CD4-positive, CD25-positive, alpha-beta regulatory T cell (primary cell): Measurements from ENCODE around the gene PKNOX2. TPM values are rescaled to one million over a fixed set of nuclear protein-coding genes. Genes with fewer than 3 reads are reported as not detected.

Source experiments
- ATAC-seq, 2 donors: fragments of 150-1000 bp; cut with Tn5 transposase; one replicate each; pipeline ENCODE4 v1.10.0; 2021; ENCODE audit warnings: low read depth in 2 of 2, moderate number of reproducible peaks in 2 of 2, moderate library complexity in 1 of 2
- DNase-seq, 3 donors: peaks; one replicate each; pipeline versions ENCODE4 v3.0.0 to v3.0.0-alpha.2; 2012 to 2022; ENCODE audit warnings: mixed read lengths in 1 of 3
- H3K27ac ChIP-seq: one replicate; pipeline ENCODE4 v1.7.0; 2013; ENCODE audit warnings: mild to moderate bottlenecking, low read length; ENCODE audit not compliant: insufficient read depth, poor library complexity, severe bottlenecking
- H3K27me3 ChIP-seq: one replicate; pipeline ENCODE4 v1.7.0; 2013; ENCODE audit warnings: low read length; ENCODE audit not compliant: control insufficient read depth, insufficient read depth
- H3K36me3 ChIP-seq: one replicate; pipeline ENCODE4 v1.7.0; 2013; ENCODE audit warnings: mild to moderate bottlenecking, low read length, moderate library complexity; ENCODE audit not compliant: control insufficient read depth, insufficient read depth
- H3K4me1 ChIP-seq: 2 replicates; pipeline ENCODE4 v1.7.0; 2013; ENCODE audit warnings: mild to moderate bottlenecking, low read length; ENCODE audit not compliant: insufficient read depth, control insufficient read depth, poor library complexity, severe bottlenecking
- H3K4me3 ChIP-seq: one replicate; pipeline ENCODE4 v1.7.0; 2013; ENCODE audit warnings: low read depth, mild to moderate bottlenecking, low read length, moderate library complexity
- H3K9me3 ChIP-seq, 2 experiments: 1 replicate in 1 of 2; 2 replicates in 1 of 2; pipeline ENCODE4 v1.7.0; 2013; ENCODE audit warnings: low read length in 2 of 2, mild to moderate bottlenecking in 1 of 2, moderate library complexity in 1 of 2; ENCODE audit not compliant: control insufficient read depth in 2 of 2
- H3K27ac Mint-ChIP-seq, 3 donors: one replicate each; pipeline ENCODE4 v1.8.0; 2020 to 2022; ENCODE audit warnings: mild to moderate bottlenecking in 3 of 3, mixed read lengths in 3 of 3, moderate library complexity in 2 of 3
- H3K27me3 Mint-ChIP-seq: one replicate; pipeline ENCODE4 v1.8.0; 2022; ENCODE audit warnings: mild to moderate bottlenecking, mixed read lengths
- H3K36me3 Mint-ChIP-seq: one replicate; pipeline ENCODE4 v1.8.0; 2020; ENCODE audit warnings: mixed read lengths
- H3K4me1 Mint-ChIP-seq, 4 donors: one replicate each; pipeline ENCODE4 v1.8.0; 2020 to 2022; ENCODE audit warnings: mixed read lengths in 4 of 4, mild to moderate bottlenecking in 1 of 4
- H3K4me3 Mint-ChIP-seq, 4 donors: one replicate each; pipeline ENCODE4 v1.8.0; 2020 to 2022; ENCODE audit warnings: mild to moderate bottlenecking in 4 of 4, mixed read lengths in 4 of 4, moderate library complexity in 3 of 4
- H3K9me3 Mint-ChIP-seq, 7 donors: one replicate each; pipeline ENCODE4 v1.8.0; 2020 to 2022; ENCODE audit warnings: mixed read lengths in 7 of 7, mild to moderate bottlenecking in 3 of 7, moderate library complexity in 2 of 7
- polyA plus RNA-seq, 4 donors: library from polyadenylated mRNA; unstranded; fragments of 300-500 nt; fragmentation: Illumina TruSeq; gene quantifications; one replicate each; pipeline ENCODE4 v1.2.3, GENCODE V29; 2021
- total RNA-seq: library from RNA; stranded (reverse); gene quantifications from one replicate; pipeline ENCODE4 v1.2.3, GENCODE V29; 2022

Gene PKNOX2
- total and polyA plus RNA-seq, 5 donors from 2014 or later: not detected

DNA sequence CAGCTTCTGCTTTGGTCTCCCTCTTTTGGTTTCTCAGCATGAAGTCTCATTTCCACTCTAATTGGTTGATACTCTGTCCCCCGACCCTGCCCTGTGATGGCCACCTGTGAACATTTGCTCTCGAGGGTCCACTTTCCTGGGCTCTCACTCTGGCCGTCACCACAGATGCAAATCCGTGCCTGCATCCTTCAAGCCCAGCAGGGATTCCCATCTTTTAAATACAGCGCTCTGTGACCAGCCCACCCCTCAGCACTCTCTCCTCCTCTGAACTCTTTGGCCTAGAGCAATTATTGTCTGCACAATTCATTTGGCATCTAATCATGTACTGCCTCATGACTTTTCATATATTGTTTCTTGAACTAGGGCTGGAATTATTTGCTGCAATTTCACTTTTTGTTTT, 26.0 kb downstream of the PKNOX2 start:
- Mint-ChIP-seq H3K4me1 (no peaks in the 10 kb centered on the region), H3K27me3 (peaks cover 39% of the 10 kb centered on the region), H3K36me3 (no peaks in the 10 kb centered on the region), H3K4me3 (no peak overlapping the region), H3K9me3 (peaks cover 0 to 10% (median 0%) of the 10 kb centered on the region in 7 donors), H3K27ac (no peak overlapping the region)
- H3K27ac ChIP-seq: no peak overlapping the region
- peaks cover 0 to 8% of the 10 kb centered on the region in 2 experiments for H3K9me3 ChIP-seq
- peaks cover 14% of the 10 kb centered on the region for H3K27me3 ChIP-seq
- ATAC-seq: no peak
- H3K36me3 ChIP-seq: no peaks in the 10 kb centered on the region
- no peak overlapping the region for H3K4me3 ChIP-seq
- no peak for DNase-seq
- H3K4me1 ChIP-seq: no peaks in the 10 kb centered on the region

GRCh38 chr11:125192183-125192582, 27.6 kb downstream of the PKNOX2 start:
- H3K27me3 ChIP-seq: peaks cover 14% of the 10 kb centered on the region
- no peak for ATAC-seq
- peaks cover 27% of the 10 kb centered on the region for H3K27me3 Mint-ChIP-seq
- H3K4me1 ChIP-seq: no peaks in the 10 kb centered on the region
- no peak overlapping the region for H3K4me3 Mint-ChIP-seq
- no peaks in the 10 kb centered on the region for H3K36me3 ChIP-seq
- H3K4me3 ChIP-seq: no peak overlapping the region
- no peak for DNase-seq
- H3K9me3 Mint-ChIP-seq: peaks cover 0 to 10% (median 0%) of the 10 kb centered on the region in 7 donors
- no peaks in the 10 kb centered on the region for H3K4me1 Mint-ChIP-seq
- peaks cover 0 to 8% of the 10 kb centered on the region in 2 experiments for H3K9me3 ChIP-seq
- no peaks in the 10 kb centered on the region for H3K36me3 Mint-ChIP-seq
- no peak overlapping the region for H3K27ac ChIP-seq
- H3K27ac Mint-ChIP-seq: no peak overlapping the region

DNA sequence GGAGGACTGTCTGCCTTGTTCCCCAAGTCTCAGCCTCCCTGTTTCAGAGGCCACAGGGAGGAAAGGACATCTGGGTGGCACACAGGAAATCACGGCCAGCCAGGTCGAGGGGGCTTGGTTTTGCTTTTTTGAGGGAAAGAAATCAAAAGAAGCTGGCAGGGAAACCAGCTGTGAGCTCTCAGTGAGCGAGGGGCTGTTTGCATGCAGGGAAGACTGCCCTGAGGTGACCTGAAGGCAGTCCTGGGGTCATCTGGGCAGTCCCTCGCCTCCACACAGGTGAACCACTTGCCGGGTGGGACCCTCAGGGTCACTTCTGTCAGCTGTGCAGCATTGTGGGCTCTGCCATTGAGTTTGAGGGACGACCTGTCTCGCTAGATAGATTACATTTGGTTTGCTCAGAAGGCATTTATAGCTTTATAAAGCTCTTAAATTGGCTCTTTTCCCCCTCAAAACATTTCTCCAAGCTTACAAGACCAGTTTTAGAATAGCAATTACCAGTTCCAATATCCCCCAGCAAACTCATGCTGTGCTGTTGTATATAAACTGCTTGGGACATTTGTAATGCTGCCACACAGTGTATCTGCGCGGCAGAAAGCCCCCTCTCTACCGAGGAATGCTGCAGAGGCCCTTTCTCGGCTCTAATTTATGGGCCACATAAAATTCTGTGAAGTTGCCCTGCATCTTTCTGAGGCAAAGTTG, 28.3 kb downstream of the PKNOX2 start:
- ATAC-seq (no peak), DNase-seq (no peak)
- peaks cover 14% of the 10 kb centered on the region for H3K27me3 ChIP-seq
- H3K4me3 Mint-ChIP-seq: no peak overlapping the region
- peaks cover 0 to 8% of the 10 kb centered on the region in 2 experiments for H3K9me3 ChIP-seq
- no peak overlapping the region for H3K4me3 ChIP-seq
- peaks cover 0 to 10% (median 0%) of the 10 kb centered on the region in 7 donors for H3K9me3 Mint-ChIP-seq
- no peaks in the 10 kb centered on the region for H3K4me1 Mint-ChIP-seq
- H3K4me1 ChIP-seq: no peaks in the 10 kb centered on the region
- H3K27ac ChIP-seq: no peak overlapping the region
- H3K36me3 ChIP-seq: no peaks in the 10 kb centered on the region
- no peak overlapping the region for H3K27ac Mint-ChIP-seq
- H3K27me3 Mint-ChIP-seq: peaks cover 27% of the 10 kb centered on the region
- H3K36me3 Mint-ChIP-seq: no peaks in the 10 kb centered on the region

GRCh38 chr11:125193416-125193726, 28.8 kb downstream of the PKNOX2 start:
- H3K9me3 Mint-ChIP-seq: peaks cover 0 to 10% (median 0%) of the 10 kb centered on the region in 7 donors
- no peak overlapping the region for H3K4me3 Mint-ChIP-seq
- no peak overlapping the region for H3K27ac Mint-ChIP-seq
- Histone ChIP-seq H3K27ac (no peak overlapping the region), H3K27me3 (peaks cover 11% of the 10 kb centered on the region), H3K36me3 (no peaks in the 10 kb centered on the region), H3K9me3 (peaks cover 0 to 8% of the 10 kb centered on the region in 2 experiments), H3K4me1 (no peaks in the 10 kb centered on the region), H3K4me3 (no peak overlapping the region)
- H3K4me1 Mint-ChIP-seq: no peaks in the 10 kb centered on the region
- no peak for DNase-seq
- peaks cover 27% of the 10 kb centered on the region for H3K27me3 Mint-ChIP-seq
- no peak for ATAC-seq
- no peaks in the 10 kb centered on the region for H3K36me3 Mint-ChIP-seq

DNA sequence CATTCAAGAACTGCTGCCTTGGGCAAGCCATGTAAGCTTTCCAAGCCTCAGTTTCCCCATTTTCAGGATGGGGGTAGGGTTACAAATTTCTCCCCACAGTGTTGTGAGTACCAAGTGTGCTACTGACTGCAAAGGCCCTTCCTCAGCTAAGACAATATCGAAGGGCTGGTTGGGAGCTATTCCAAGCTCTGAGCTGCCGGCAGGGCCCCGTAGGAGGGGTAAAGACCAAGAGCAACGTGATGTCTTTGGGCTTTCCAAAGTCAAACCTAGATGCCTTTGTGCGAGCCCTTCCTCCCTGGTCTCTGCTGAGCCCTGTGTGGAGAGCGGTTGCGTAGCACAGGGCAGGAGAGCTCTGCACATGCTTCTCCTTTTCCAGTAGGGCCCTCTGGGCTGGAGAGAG, 29.3 kb downstream of the PKNOX2 start:
- no peak overlapping the region for H3K4me3 Mint-ChIP-seq
- H3K4me1 Mint-ChIP-seq: no peaks in the 10 kb centered on the region
- peaks cover 9% of the 10 kb centered on the region for H3K27me3 ChIP-seq
- H3K27ac Mint-ChIP-seq: no peak overlapping the region
- no peaks in the 10 kb centered on the region for H3K4me1 ChIP-seq
- H3K36me3 ChIP-seq: no peaks in the 10 kb centered on the region
- peaks cover 0 to 8% of the 10 kb centered on the region in 2 experiments for H3K9me3 ChIP-seq
- ATAC-seq: no peak
- peaks cover 27% of the 10 kb centered on the region for H3K27me3 Mint-ChIP-seq
- H3K4me3 ChIP-seq: no peak overlapping the region
- no peaks in the 10 kb centered on the region for H3K36me3 Mint-ChIP-seq
- H3K9me3 Mint-ChIP-seq: peaks cover 0 to 10% (median 0%) of the 10 kb centered on the region in 7 donors
- DNase-seq: no peak
- no peak overlapping the region for H3K27ac ChIP-seq

DNA sequence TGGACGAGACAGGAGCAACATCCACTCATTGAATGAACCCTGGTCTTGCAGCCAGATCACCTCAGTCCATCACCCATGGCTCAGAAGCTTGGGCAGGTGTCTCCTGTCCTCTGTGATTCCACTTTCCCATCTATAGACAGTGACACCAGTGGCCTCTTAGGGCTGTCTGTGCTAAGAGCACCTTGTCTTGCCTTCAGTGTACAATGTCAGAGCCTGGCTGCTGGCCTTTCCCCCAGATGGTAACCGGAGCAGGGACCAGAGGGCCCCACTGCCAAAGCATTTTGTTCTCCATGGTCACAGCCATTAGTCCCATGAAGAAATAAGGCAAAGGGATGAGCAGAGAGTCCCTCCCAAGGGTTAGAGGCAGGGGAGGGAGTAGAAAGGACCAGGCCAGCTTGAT, 35.4 kb downstream of the PKNOX2 start:
- no peak overlapping the region for H3K27ac ChIP-seq
- H3K4me3 ChIP-seq: no peak overlapping the region
- H3K36me3 Mint-ChIP-seq: no peaks in the 10 kb centered on the region
- ATAC-seq (no peak), DNase-seq (no peak)
- no peaks in the 10 kb centered on the region for H3K4me1 ChIP-seq
- H3K4me1 Mint-ChIP-seq: no peaks in the 10 kb centered on the region
- H3K27me3 Mint-ChIP-seq: peaks cover 6% of the 10 kb centered on the region
- no peaks in the 10 kb centered on the region for H3K27me3 ChIP-seq
- H3K27ac Mint-ChIP-seq: no peak overlapping the region
- no peak overlapping the region for H3K4me3 Mint-ChIP-seq
- H3K9me3 Mint-ChIP-seq: peaks cover 0 to under 1% (median 0%) of the 10 kb centered on the region in 7 donors
- no peaks in the 10 kb centered on the region for H3K9me3 ChIP-seq
- no peaks in the 10 kb centered on the region for H3K36me3 ChIP-seq

DNA sequence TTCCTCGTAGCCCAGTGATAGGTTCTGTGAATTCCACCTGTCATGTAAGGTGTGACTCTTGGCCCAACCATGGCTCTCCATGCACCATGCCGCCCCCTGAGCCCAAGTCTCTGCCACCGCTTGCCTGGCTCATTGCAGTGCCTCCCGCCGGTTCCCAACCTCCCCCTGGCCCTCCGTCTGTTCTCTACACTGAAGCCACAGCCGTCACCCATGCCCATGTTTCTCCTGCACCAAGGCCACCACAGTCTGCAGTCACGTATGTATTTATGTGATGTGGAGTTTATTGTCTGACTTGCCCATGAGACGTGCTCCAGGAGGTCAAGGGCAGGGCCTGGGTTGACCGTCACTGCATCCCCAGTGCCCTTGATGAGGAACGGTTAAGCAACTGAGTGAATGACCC, 35.9 kb downstream of the PKNOX2 start:
- H3K27me3 ChIP-seq: no peaks in the 10 kb centered on the region
- no peaks in the 10 kb centered on the region for H3K9me3 Mint-ChIP-seq
- H3K9me3 ChIP-seq: no peaks in the 10 kb centered on the region
- H3K27ac ChIP-seq: no peak overlapping the region
- H3K4me1 Mint-ChIP-seq: no peaks in the 10 kb centered on the region
- no peaks in the 10 kb centered on the region for H3K36me3 ChIP-seq
- no peak for DNase-seq
- no peaks in the 10 kb centered on the region for H3K4me1 ChIP-seq
- H3K36me3 Mint-ChIP-seq: no peaks in the 10 kb centered on the region
- H3K4me3 ChIP-seq: no peak overlapping the region
- no peak for ATAC-seq
- no peak overlapping the region for H3K4me3 Mint-ChIP-seq
- H3K27me3 Mint-ChIP-seq: peaks cover 6% of the 10 kb centered on the region
- no peak overlapping the region for H3K27ac Mint-ChIP-seq

DNA sequence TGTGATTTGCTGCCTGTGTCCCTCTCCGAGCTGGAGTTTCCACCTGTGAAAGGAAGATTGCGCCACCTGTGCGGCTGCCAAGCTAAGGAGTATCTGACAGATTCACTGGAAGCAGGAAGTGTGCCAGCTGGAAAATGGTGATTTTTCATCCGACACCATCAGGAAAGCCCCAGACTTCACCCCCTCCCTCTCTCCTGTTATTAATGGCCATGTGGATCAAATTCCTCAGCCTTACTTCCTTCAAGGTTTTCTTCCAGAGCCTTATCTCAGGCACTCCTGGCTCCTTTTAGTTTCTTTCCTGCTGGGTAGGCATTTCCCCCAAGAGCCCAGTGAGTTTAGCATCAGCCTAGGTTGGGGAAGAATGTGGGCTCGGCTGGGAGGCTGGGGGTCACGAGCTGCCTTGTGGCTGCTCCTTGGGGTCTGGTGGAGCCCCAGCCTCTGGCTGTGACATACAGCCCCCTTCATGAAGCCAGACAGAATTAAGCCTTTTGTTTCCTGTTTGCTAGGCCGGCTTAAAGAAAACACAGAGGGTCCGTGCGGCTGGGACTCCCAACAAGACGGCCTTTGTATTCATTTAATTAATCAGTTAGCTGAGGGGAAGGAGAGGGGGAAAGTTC, 37.1 kb downstream of the PKNOX2 start:
- Mint-ChIP-seq H3K4me3 (no peak overlapping the region), H3K9me3 (no peaks in the 10 kb centered on the region), H3K36me3 (no peaks in the 10 kb centered on the region), H3K27ac (no peak overlapping the region), H3K27me3 (peaks cover 9% of the 10 kb centered on the region), H3K4me1 (no peaks in the 10 kb centered on the region)
- ATAC-seq (no peak), DNase-seq (no peak)
- H3K36me3 ChIP-seq: no peaks in the 10 kb centered on the region
- H3K27ac ChIP-seq: no peak overlapping the region
- no peaks in the 10 kb centered on the region for H3K9me3 ChIP-seq
- H3K4me1 ChIP-seq: no peaks in the 10 kb centered on the region
- no peak overlapping the region for H3K4me3 ChIP-seq
- H3K27me3 ChIP-seq: no peaks in the 10 kb centered on the region
